Measurements from ENCODE around the gene PPP1CC.

The PPP1CC gene

DNA sequence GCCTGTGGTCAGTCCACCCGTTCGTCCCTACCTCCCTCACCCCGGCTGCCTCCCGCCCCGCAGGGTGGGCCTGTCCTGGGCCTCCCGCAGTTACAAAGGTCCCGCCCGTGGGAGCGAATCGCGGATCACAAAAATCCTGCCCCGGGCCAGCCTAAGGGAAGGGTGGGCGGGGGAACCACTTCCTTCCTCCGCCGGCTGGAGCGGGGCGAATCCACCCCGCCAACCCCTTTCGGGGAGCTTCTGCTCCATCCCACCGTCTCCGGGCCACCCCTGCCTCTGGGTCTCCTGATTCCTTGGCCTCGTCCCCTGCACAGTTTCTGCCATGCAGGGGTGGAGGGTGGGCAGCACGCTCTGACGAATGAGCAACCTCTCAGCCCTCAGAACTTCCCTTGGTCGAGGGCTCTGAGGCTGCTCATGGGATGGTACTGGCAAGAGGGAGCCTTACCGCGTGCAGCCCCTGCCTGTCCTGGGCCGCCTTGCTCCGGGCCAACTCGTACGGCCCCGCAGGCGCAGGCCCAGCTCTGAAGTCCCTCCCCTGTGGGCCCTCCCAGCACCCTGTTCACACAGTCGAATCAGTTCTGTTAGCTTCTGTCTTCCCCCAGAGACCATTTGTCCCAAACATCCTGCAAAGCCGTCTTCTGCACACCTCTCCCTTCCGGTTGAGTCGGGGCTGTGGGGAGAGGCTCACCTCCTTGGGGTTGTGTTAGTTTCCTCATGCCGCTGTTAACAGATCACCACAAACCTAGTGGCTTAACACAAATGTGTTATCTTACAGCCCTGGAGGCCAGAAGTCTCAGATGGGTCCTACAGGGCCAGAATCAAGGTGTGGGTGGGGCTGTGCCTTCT is 53.2 kb downstream of the PPP1CC start:
- FAIRE-seq, result no peak
- DNase-seq (ENCODE audit: low spot score), result no peak

DNA sequence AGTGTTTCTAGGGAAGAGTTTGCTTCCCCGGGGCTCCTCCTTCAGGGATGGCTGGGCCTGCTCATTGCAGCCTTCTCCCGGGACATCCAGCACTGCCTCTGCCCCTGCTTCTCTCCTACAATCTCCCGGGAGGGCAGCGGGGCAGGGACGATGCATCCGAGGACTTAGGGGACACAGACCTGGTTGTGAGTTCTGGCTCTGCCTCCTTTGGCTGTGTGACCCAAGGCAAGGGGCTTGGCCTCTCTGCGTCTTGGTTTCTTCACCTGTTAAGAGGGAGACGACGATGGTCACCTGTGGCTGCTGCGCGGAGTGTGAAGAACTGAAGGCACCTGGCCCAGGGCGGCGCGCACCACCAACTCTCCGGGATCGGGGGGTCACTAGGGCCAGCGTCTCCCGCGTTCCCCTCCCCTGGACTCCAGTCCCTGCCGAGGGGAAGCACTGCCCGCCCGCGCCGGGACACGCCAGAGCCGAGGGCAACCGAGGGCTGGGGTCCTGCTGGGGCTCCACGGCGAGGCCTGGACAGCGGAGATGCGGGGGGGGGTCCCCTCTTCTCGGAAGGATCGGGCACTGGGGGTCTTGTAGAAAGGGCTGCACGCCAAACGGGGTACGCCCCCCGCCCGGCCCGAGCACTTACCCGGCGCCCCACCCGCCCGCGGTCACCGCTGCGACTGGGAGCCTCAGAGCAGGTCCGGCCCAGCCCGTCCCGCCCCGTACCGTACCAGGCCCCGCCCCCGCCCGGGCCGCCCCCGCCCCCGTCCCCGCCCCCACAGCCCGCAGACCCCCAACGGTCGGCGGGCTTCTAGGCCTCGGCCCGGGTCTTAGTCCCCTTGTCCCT is 54.0 kb downstream of the PPP1CC start, which contains the start of gene HVCN1:
Gene HVCN1, minus strand, starts transcription at position 670 of the 835 bp plus-strand sequence. CDS start 5,870 bp downstream, outside the sequence.
- FAIRE-seq (no peak), DNase-seq (ENCODE audit: low spot score) (no peak)

DNA sequence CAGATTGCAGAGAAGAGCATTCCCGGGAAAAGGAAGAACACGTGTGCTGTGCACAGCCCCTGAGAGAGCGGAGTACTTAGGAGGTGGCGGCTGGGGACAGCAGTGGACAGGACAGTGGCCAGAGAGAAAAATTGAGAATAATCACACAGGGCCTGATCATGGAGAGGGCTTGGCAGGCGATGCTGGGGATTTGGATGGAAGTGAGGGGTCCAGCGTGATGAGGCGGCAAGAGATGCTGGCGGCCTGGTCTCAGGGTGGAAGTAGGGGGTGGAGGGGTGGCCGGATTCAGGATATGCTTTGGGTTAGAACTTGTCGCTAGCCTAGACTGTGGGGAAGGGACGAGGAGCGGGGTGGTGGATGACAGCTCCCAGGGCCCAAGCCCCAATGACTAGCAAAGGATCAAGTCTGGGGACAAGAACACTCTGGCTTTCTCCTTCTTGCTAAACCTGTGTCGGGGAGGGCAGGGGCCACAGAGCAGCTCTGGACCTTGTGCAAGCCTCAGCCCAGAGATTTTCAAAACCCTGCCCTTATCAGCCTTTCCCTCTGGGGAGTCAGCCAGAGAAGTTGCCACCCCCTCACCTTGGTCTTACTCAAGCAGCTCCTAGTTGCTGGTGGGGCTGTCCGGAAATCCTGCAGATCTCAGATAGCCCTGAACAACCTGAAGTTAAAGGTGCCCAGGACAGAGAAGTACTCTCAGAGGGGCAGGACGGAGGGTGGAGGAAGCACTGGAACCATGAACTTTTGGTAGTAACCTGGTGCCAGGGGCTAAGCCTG is 55.1 kb downstream of the PPP1CC start:
- DNase-seq (ENCODE audit: low spot score), result no peak
- no peak for FAIRE-seq

DNA sequence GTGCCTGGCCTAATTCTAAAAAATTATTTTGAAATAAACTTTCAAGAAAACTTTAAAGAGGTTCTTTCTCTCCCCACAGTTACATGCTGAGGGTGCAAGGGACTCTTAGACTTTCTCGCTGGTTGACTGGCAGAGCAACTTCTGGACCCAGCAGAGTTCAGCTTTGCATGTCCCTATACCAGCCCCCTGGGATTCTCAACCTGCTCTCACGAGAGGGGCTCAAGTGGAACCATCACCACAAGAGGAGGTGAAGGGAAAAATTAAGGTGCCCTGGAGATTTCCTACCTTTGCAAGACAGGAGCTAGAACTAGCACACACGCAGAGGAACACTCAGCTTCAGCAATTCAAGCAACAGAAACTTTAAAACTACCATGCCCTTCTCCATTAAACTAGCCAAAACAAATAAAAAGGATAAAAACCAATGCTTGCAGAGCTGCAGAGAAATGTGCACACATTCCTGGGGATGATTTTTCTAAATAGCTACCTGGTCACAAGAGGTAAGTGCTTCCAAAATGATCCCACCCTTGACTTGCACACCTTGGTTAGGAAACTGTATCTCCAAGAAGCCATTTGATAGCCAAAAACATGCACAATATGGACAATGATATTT is 56.3 kb downstream of the PPP1CC start:
- FAIRE-seq, result no peak
- DNase-seq (ENCODE audit: low spot score), result no peak

DNA sequence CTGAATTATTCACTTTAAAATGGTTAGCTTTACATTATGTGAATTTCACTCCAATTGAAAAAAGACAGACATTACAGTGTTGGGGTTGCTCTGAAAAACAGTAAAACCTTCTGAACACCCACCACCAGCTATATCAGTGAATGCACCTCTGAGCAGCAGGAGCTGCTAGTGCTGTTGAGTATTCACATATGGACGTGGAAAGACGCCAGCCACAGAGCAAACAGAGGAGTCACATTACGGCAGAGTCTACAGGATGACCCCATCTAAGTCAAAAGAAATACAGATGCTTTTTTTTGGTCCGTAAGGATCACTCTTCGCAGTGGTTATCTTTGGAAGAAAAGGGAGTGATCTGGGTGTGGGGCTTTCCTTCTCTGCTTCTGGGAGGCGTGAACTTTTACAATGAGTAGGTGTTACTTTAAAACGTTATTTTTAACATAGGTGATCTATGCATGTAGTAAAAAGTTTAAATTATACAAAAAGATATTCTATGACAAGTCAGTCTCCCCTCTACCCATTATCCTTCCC is 58.3 kb downstream of the PPP1CC start:
- FAIRE-seq, result no peak
- no peak for DNase-seq (ENCODE audit: low spot score)

DNA sequence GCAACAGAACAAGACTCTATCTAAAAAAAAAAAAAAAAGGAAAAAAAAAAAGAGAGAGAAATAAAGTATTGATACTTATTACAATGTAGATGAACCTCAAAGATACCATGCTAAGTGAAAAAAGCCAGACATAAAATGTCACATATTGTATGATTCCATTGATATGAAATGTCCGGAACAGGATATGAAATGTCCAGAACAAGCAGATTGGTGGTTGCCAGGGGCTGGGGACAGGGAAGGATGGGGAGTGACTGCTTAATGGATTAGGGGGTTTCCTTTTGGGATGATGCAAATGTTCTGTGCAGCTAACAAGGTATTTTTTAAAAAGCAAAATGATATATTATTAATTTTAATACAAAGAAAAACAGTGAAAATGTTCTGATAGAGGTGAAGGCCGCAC is 58.8 kb downstream of the PPP1CC start:
- no peak for FAIRE-seq
- no peak for DNase-seq (ENCODE audit: low spot score)

DNA sequence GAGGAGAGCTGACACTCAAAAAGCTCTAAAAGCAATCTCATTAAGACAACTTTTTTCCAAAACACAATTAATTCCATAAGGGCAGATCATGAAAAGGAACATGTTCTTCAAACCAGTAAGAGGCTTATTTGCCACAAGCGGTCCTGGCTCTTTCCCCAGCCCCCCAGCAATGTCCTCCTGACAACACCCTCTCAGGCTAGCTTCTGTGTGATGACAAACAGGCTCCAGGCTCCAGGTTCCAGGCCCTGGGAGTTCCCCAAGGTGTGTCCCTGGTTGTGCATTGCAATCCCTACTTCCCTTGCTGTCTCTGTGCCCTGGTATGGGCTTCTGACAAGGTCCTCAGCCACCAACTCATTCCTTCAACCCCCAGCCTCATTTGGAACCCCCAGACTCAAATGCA is 62.7 kb downstream of the PPP1CC start:
- no peak for FAIRE-seq

DNA sequence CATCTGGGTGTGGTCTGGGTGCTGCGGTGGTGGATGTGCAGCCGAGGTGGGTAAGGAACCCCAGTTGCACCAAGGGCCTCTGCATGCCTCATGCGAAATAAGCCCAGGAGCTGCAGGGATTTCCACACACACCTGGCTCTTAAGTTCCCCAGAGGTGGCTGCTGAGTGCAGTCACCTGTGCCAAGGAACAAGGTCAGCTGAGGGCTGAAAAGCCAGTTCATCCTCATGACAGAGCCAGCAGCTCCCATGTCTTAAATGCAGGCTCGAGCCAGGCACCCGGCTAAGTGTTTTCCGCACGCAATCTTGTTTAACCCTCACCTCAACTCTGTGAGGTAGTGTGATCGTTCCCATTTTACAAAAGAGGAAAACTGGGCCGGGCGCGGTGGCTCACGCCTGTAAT is 63.5 kb downstream of the PPP1CC start:
- no peak for DNase-seq (ENCODE audit: low spot score)
- FAIRE-seq, result no peak

More for the DNA sequence above, 62.7 kb downstream of the PPP1CC start:
- DNase-seq (ENCODE audit: low spot score), result no peak

DNA sequence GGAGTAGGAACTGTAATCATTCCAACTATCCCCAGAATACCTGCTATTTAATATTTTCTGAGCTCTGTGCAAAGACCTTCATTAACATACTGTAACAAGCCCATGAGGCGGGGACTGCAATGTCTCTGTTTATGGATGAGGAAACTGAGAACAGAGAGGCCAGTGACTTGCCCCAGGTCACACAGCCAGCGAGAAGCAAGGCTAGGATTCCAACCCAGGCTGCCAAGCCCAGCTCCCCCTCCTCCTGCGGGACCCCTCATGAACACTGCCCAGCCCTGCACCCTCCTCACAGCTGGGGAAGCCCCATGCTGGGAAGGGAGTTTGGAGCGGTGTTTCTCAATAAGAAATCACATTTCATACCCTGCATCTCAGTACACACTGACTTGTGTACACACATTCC is 64.7 kb downstream of the PPP1CC start:
- DNase-seq (ENCODE audit: low spot score) (no peak), FAIRE-seq (no peak)

DNA sequence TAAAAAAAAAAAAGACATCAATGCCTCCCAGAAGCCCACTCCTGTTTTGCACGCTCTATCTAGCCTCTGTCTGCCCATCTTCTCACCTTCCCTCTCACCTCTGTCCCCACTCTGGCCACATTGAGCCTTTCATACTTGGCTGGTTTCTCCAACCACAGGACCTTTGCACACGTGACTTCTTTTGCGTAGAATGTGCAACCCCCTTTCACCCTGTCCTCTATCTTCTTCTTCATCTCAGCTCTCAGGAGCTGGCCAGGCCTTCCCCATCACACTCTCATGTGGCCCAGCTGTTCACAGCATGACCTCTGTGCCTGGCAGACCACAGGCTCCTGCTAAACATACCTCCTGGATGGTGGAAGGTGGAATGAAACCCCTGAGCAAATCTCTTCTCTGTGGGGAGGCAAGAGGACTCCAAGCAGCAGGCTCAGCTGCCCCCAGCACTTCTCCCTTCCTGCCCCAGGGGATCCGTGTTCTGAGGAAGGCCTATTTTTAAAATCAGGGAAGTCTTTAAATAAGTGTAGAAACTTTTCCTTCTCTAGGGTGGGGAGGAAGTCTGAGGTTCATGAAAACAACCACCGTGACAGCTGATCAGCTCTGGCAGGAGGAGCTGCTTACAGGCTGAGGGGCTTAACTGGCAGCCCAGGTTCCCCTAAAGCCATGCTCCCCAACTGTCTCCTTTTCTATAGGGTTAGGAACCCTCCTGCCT is 65.3 kb downstream of the PPP1CC start:
- FAIRE-seq (no peak), DNase-seq (ENCODE audit: low spot score) (no peak)

DNA sequence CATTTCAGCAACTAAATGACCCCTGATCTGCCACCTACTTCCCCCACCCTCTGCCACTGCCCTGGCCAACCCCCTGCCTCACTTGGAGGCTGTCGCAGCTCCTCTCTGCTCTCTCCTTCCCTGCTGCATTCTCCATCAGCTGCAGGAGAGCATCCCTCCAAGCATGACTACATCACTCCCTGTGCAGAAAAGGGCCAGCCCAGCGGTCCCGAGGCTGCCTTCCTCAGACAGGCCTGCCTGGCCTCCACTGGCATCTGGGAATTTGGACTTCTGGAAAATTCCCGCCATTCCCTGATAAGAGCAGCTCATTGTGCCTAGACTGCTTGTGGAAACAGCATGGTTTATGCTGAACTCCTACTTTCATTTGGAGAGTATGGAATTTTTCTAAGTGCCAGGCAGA is 66.5 kb downstream of the PPP1CC start:
- DNase-seq (ENCODE audit: low spot score) (no peak), FAIRE-seq (no peak)

DNA sequence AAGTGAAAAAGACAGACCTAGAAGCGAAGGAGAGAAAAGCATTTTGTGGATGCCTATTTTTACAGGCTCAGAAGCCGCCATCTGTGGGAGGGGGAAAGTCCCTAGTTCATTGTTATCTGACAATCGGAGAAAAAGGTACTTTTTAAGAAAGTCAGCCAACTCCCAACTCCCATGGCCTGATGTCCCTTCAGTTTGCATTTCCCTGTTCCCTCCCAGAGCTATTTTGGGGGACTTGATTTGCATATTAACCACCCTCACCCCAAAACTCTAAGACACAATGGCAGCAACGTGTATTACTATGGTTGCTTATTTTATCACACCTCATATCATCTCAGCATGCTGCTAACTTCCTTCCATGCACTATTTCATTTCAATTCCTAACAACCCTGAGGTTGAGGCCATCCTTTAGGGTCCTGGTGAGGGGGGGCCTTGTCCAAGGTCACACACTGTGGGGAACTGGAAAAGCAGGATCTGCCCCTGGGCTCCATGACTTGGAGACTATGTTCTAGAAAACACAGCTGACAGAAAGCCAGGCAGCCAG is 72.5 kb downstream of the PPP1CC start:
- FAIRE-seq (no peak), DNase-seq (ENCODE audit: low spot score) (no peak)

Data from urothelium cell line (cell line).